Stimulated activated CD4-positive, alpha-beta T cell treated with anti-CD3 and anti-CD28 coated beads, Interleukin-12 subunit alpha, Interleukin-12 subunit beta, amount 100 ng/mL, for 4 hours (primary cell): Measurements from ENCODE around the gene CCR7.

Experiments used
- DNase-seq: peaks from one replicate; pipeline ENCODE4 v3.0.0-alpha.2; 2020

CCR7 gene

DNA sequence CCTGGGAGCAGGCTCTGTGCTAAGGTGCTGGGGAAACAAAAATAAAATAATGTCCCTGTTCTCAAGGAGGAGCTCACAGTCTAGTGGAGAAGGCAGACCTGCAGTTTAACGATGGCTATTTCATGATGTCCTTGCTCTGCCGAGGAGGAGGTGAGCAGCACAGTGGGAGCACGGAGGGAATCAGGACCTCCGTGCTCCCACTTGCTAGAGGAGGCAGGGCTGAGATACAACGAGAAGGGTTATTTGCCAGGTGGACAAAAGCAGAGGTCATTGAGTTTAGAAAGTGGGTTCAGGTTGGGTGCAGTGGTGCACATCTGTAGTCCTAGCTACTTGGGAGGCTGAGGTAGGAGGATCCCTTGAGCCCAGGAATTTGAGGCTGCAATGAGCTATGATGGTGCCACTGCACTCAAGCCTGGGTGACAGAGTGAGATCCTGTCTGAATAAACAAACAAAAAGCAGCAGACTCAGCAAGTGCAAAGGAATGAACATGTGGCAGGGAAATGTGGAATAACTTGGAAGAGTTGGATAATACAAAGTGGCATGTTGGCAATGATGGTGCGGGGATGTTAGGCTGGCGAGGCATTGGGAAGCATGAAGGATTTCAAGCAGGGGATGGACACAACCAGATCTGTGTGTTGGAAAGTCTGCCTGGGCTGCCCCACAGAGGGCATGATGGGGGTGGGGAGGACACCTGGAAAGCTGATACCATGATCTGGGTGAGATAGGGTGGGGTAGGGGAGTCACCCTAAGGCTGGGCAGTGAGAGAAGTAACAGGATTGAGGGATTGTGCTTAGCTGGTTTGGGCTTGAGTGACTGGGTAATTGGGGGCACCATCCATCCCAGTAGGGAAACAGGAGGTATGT, 51.0 kb downstream of the CCR7 start:
- DNase-seq = no peak

DNA sequence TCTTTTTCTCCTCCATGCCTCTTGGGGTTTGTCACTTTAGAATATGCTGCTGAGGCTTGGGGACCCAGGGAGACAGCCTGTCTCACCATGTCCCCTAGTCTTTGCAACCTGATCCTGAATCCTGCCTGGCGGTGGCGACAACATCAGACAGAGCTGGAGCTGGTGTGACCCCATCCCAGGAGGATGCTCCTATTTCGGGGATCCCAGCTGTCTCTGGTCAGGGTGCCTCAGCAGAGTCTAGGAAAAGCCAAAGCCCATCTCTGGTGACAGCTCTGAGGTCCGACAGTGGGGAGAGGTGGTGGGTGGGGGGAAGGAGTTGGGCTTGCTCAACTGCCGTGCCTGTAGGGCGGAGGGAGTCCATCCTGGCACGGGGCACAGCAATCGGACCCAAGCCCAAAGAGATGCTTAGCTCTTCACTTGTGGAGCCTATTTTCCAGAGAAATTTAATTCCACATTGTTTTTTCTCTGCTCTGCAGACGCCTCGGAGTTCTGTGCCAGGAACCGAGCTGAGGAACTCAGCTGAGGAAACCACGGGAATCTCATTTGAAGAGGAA, 53.5 kb downstream of the CCR7 start:
- no peak for DNase-seq

DNA sequence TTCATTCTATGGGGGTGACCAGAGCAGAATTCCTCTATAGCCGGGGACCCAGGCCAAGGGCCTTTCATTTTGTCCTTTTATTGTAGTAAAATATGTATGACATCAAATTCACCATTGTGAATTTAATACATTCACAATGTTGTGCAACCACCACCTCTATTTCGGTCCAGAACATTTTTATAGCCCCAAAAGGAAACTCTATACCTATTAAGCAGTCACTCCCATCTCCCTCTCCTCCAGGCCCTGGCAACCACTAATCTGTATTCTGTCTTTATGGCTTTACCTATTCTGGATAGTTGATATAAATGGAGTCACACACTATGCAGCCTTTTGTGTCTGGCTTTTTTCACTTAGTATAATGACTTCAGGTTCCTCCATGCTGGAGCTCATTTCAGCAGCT, 54.1 kb downstream of the CCR7 start:
- no peak for DNase-seq

DNA sequence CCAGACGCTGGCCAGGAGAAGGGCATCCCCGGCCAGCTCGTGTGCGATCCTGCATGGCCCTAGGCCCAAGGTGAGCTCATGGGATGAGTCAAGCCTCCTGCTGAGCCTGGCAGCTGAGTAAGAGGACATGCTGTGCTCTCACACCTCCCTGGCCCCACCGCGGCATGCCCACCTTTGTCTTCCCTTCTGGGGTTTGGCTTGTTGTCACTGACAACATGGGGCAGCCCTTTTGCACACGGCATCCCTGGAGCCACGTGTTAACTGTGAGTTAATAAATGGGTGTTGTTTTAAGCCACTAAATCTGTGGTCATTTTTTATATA, 55.0 kb downstream of the CCR7 start:
- DNase-seq = no peak

DNA sequence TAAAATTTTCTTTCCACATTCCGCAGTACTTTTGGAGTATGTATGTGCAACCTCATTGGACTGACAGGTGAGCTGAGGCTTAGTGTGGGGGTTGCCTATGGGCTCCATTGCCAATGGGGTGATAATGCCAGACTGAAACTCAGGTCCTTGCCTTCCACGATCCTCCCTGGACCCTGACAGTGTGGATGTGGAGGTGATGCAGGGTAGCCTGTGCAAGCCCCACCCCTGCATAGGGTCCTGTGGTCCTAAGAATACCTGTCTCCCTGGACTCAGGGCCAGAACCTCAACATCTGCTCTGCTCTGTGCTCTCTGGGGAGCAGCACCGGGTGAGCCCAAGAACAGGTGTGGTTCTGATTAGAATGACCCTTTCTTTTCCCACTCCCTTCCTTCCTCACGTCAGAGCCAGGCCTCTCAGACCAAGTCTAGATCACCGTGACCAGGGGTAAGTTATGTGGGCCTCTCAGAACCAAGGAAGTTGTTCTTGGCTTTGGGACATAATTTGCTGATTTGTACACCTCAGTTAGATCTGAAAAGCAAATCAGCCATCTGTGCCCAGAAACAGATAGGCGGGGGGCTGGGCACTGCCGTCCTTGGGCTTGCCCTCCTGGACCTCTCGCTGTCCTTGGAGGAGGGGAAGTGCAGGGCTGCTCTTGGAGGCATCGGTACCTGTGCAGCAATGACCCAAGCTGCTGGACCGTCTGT, 55.5 kb downstream of the CCR7 start:
- DNase-seq = no peak

DNA sequence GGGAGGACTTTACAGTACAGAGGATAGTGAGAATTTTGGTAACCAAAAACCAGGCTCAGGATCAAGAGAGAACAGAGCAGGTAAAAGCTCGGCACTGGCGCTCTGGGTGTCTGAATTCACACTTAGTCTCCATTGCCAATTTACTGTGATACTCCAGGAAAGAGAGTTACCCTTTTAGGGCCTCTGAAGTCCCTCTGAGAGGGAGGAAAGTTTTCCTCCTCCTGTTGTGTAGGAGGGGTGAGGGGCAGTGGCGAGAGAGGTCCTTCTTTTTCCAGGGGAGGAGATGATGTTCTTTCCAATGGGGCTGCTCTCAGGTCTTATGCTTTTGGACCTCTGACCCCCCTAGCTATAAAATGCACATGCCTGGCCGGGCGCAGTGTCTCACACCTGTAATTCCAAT, 58.5 kb downstream of the CCR7 start:
- DNase-seq = no peak
